H9 (cell line): ENCODE measurements around the gene TSPAN5. TPM values are rescaled to one million over a fixed set of nuclear protein-coding genes. Genes with fewer than 3 reads are reported as not detected.

Experiments used
- DNase-seq: peaks from one replicate; pipeline ENCODE4 v3.0.0-alpha.2; 2017
- H2AFZ ChIP-seq: one replicate; pipeline ENCODE4 v1.6.1; 2013; ENCODE audit warnings: mild to moderate bottlenecking, low read length, control low read depth, moderate library complexity
- H2AK5ac ChIP-seq: 2 replicates; pipeline ENCODE4 v1.6.1; 2013; ENCODE audit warnings: low read length, control low read depth, mixed read lengths; ENCODE audit not compliant: insufficient read length
- H2BK120ac ChIP-seq: one replicate; pipeline ENCODE4 v1.6.1; 2013; ENCODE audit warnings: low read depth, mild to moderate bottlenecking, low read length, control low read depth, inconsistent platforms; ENCODE audit not compliant: poor library complexity, severe bottlenecking
- H2BK12ac ChIP-seq: 2 replicates; pipeline ENCODE4 v1.6.1; 2013; ENCODE audit warnings: low read length, control low read depth, mixed read lengths, low read depth; ENCODE audit not compliant: insufficient read length
- H2BK15ac ChIP-seq: 2 replicates; pipeline ENCODE4 v1.6.1; 2013; ENCODE audit warnings: low read depth, low read length, control low read depth
- H2BK20ac ChIP-seq: one replicate; pipeline ENCODE4 v1.6.1; 2013; ENCODE audit warnings: low read depth, mild to moderate bottlenecking, low read length, control low read depth, inconsistent platforms; ENCODE audit not compliant: poor library complexity, severe bottlenecking
- H2BK5ac ChIP-seq: 2 replicates; pipeline ENCODE4 v1.6.1; 2013; ENCODE audit warnings: low read length, control low read depth, mixed read lengths; ENCODE audit not compliant: insufficient read length
- H3K14ac ChIP-seq: 2 replicates; pipeline ENCODE4 v1.6.1; 2013; ENCODE audit warnings: low read length, control low read depth; ENCODE audit not compliant: insufficient read depth
- H3K18ac ChIP-seq: 2 replicates; pipeline ENCODE4 v1.6.1; 2013; ENCODE audit warnings: low read depth, mild to moderate bottlenecking, mixed read lengths, low read length, control low read depth; ENCODE audit not compliant: insufficient read length
- H3K23ac ChIP-seq: 2 replicates; pipeline ENCODE4 v1.6.1; 2013; ENCODE audit warnings: low read length, control low read depth, mixed read lengths, low read depth; ENCODE audit not compliant: insufficient read length
- H3K23me2 ChIP-seq: 2 replicates; pipeline ENCODE4 v1.6.1; 2013; ENCODE audit warnings: low read depth, mild to moderate bottlenecking, mixed read lengths, low read length, control low read depth; ENCODE audit not compliant: insufficient read length, poor library complexity, severe bottlenecking
- H3K27ac ChIP-seq: 2 replicates; pipeline ENCODE4 v1.5.1; 2013; ENCODE audit warnings: low read length, control low read depth, mixed read lengths, low read depth; ENCODE audit not compliant: insufficient read length
- H3K27me3 ChIP-seq: 2 replicates; pipeline ENCODE4 v1.6.1; 2013; ENCODE audit warnings: low read length, control low read depth, inconsistent platforms; ENCODE audit not compliant: insufficient read depth
- H3K4ac ChIP-seq: 2 replicates; pipeline ENCODE4 v1.6.1; 2013; ENCODE audit warnings: low read depth, mild to moderate bottlenecking, control low read depth, inconsistent platforms, low read length, moderate library complexity
- H3K4me1 ChIP-seq: 2 replicates; pipeline ENCODE4 v1.6.1; 2013; ENCODE audit warnings: low read length, control low read depth, inconsistent platforms; ENCODE audit not compliant: insufficient read depth
- H3K4me2 ChIP-seq: 2 replicates; pipeline ENCODE4 v1.6.1; 2013; ENCODE audit warnings: low read length, control low read depth, mixed read lengths; ENCODE audit not compliant: insufficient read length, insufficient read depth
- H3K56ac ChIP-seq: 2 replicates; pipeline ENCODE4 v1.6.1; 2013; ENCODE audit warnings: low read depth, mild to moderate bottlenecking, mixed read lengths, low read length, control low read depth; ENCODE audit not compliant: insufficient read length
- H3K79me1 ChIP-seq: 2 replicates; pipeline ENCODE4 v1.6.1; 2013; ENCODE audit warnings: low read depth, mild to moderate bottlenecking, moderate library complexity, low read length, control low read depth, inconsistent platforms; ENCODE audit not compliant: insufficient read depth, poor library complexity, severe bottlenecking
- H3K79me2 ChIP-seq: 2 replicates; pipeline ENCODE4 v1.6.1; 2013; ENCODE audit warnings: low read length, control low read depth, inconsistent platforms; ENCODE audit not compliant: insufficient read depth
- H3K9ac ChIP-seq: 2 replicates; pipeline ENCODE4 v1.6.1; 2013; ENCODE audit warnings: low read length, control low read depth, mixed read lengths; ENCODE audit not compliant: insufficient read length; ENCODE audit errors: extremely low read depth
- H3K9me3 ChIP-seq: one replicate; pipeline ENCODE4 v1.6.1; 2013; ENCODE audit warnings: low read depth, low read length, inconsistent platforms; ENCODE audit not compliant: control insufficient read depth
- H3T11ph ChIP-seq: one replicate; pipeline ENCODE4 v1.6.1; 2013; ENCODE audit warnings: mild to moderate bottlenecking, low read length, control low read depth, inconsistent platforms
- H4K20me1 ChIP-seq: one replicate; pipeline ENCODE4 v1.6.1; 2013; ENCODE audit not compliant: control insufficient read depth, insufficient read length, insufficient read depth
- H4K5ac ChIP-seq: 2 replicates; pipeline ENCODE4 v1.6.1; 2013; ENCODE audit warnings: low read depth, mild to moderate bottlenecking, mixed read lengths, low read length, control low read depth; ENCODE audit not compliant: insufficient read length
- H4K8ac ChIP-seq: replicated peaks from 2 replicates; pipeline ENCODE4 v1.6.1; 2013; ENCODE audit warnings: low read length, control low read depth, mixed read lengths, low read depth; ENCODE audit not compliant: insufficient read length
- H4K91ac ChIP-seq: 2 replicates; pipeline ENCODE4 v1.6.1; 2013; ENCODE audit warnings: low read depth, mild to moderate bottlenecking, moderate library complexity, mixed read lengths, low read length, control low read depth; ENCODE audit not compliant: insufficient read length
- H3K27ac Mint-ChIP-seq, 3 experiments: 2 replicates in 2 of 3; 3 replicates in 1 of 3; pipeline ENCODE4 v1.8.0; 2020 to 2021; ENCODE audit warnings: mixed read lengths in 3 of 3, mild to moderate bottlenecking in 1 of 3, moderate library complexity in 1 of 3
- H3K27me3 Mint-ChIP-seq: 2 replicates; pipeline ENCODE4 v1.8.0; 2021; ENCODE audit warnings: low read depth, mild to moderate bottlenecking, moderate library complexity, mixed read lengths
- H3K36me3 Mint-ChIP-seq, 3 experiments: 2 replicates in 2 of 3; 3 replicates in 1 of 3; pipeline ENCODE4 v1.8.0; 2020 to 2021; ENCODE audit warnings: low read depth in 3 of 3, mixed read lengths in 3 of 3; ENCODE audit not compliant: insufficient read depth in 1 of 3
- H3K4me1 Mint-ChIP-seq, 2 experiments: 2 replicates each; pipeline ENCODE4 v1.8.0; 2020; ENCODE audit warnings: mixed read lengths in 2 of 2
- H3K4me3 Mint-ChIP-seq, 2 experiments: 2 replicates in 1 of 2; 3 replicates in 1 of 2; pipeline ENCODE4 v1.8.0; 2020 to 2021; ENCODE audit warnings: mild to moderate bottlenecking in 2 of 2, mixed read lengths in 2 of 2, moderate library complexity in 1 of 2
- H3K9me3 Mint-ChIP-seq, 2 experiments: 2 replicates in 1 of 2; 3 replicates in 1 of 2; pipeline ENCODE4 v1.8.0; 2020; ENCODE audit warnings: mild to moderate bottlenecking in 2 of 2, mixed read lengths in 2 of 2, moderate library complexity in 1 of 2
- CTCF ChIP-seq: fragments of 200-600 bp; sonication (generic); conservative IDR thresholded peaks from 3 replicates; pipeline ENCODE4 v1.8.0; 2021; ENCODE audit warnings: antibody characterized with exemption, mild to moderate bottlenecking
- WGBS: extraction: QIAGEN DNeasy Blood & Tissue Kit; methylation state at CpG from one replicate; pipeline ENCODE4 v1.1.7; 2013; ENCODE audit warnings: missing lambda C conversion rate, low lambda C conversion rate, mixed read lengths; ENCODE audit not compliant: insufficient read length; ENCODE audit errors: extremely low coverage; 5-methylcytosine and 5-hydroxymethylcytosine counted together
- total RNA-seq: library from RNA; stranded (reverse); gene quantifications from 2 replicates; pipeline ENCODE4 v1.2.1, GENCODE V29; 2021

TSPAN5 gene
- total RNA-seq, 1 experiment from 2014 or later = 7.0 TPM

- H4K91ac ChIP-seq = no peak overlapping the region
- no peak overlapping the region for H3K4ac ChIP-seq
- no peak overlapping the region for H3K27ac ChIP-seq
- no peak overlapping the region for H3K4me2 ChIP-seq
- H3K9ac ChIP-seq = no peak overlapping the region
- no peaks in the 10 kb centered on the region for H3K23me2 ChIP-seq
- H2AFZ ChIP-seq = no peak overlapping the region
- no peaks in the 10 kb centered on the region for H3K79me1 ChIP-seq
- WGBS = no CpG with 5 or more reads among the region's 1 CpG
- H4K20me1 ChIP-seq = no peaks in the 10 kb centered on the region
- H3K79me2 ChIP-seq = no peaks in the 10 kb centered on the region
- no peak overlapping the region for H4K8ac ChIP-seq
- H3K4me1 ChIP-seq = no peaks in the 10 kb centered on the region
- no peak overlapping the region for H4K5ac ChIP-seq
- DNase-seq = no peak
- no peak for TF ChIP-seq CTCF
- no peak overlapping the region for H3K18ac ChIP-seq
- no peak overlapping the region for H3K23ac ChIP-seq
- no peak overlapping the region for H2AK5ac ChIP-seq
- H3K27me3 Mint-ChIP-seq = no peaks in the 10 kb centered on the region
- no peak overlapping the region for H2BK120ac ChIP-seq
- H3K56ac ChIP-seq = no peak overlapping the region
- H2BK15ac ChIP-seq = no peak overlapping the region
- no peaks in the 10 kb centered on the region for H3K9me3 ChIP-seq
- no peak overlapping the region for H3K27ac Mint-ChIP-seq
- no peak overlapping the region for H3K4me3 Mint-ChIP-seq
- H2BK5ac ChIP-seq = no peak overlapping the region
- H2BK20ac ChIP-seq = no peak overlapping the region
- H3K27me3 ChIP-seq = no peaks in the 10 kb centered on the region
- no peak overlapping the region for H3T11ph ChIP-seq
- H3K14ac ChIP-seq = no peak overlapping the region
- no peaks in the 10 kb centered on the region; a peak in 1 of 7 replicates for H3K36me3 Mint-ChIP-seq
- no peaks in the 10 kb centered on the region for H3K4me1 Mint-ChIP-seq
- no peaks in the 10 kb centered on the region for H3K9me3 Mint-ChIP-seq
- H2BK12ac ChIP-seq = no peak overlapping the region
These were observed 224.7 kb downstream of the TSPAN5 start for GRCh38 chr4:98433691-98434090.
